Measurements from ENCODE around the gene THOP1. TPM values are rescaled to one million over a fixed set of nuclear protein-coding genes. Genes with fewer than 3 reads are reported as not detected.

THOP1 gene
- total RNA-seq, 2 experiments from 2014 or later = 126 TPM

GRCh38 chr19:2755811-2756210 lies 29.5 kb upstream of the THOP1 start:
- intact Hi-C loops (cut with micrococcal nuclease) = no loop called here
- H3K27ac Mint-ChIP-seq = no peak overlapping the region
- CTCF ChIA-PET = no interaction called here
- no peak for DNase-seq
- H3K9me3 Mint-ChIP-seq = no peaks in the 10 kb centered on the region
- POLR2A ChIA-PET = no interaction called here
- peaks cover 22% of the 10 kb centered on the region for H3K36me3 Mint-ChIP-seq
- H3K27me3 Mint-ChIP-seq = no peaks in the 10 kb centered on the region
- no peak overlapping the region for H3K4me3 Mint-ChIP-seq
- peaks cover 12% of the 10 kb centered on the region for H3K4me1 Mint-ChIP-seq (ENCODE audit: low read depth)

- no peaks in the 10 kb centered on the region for H3K27me3 Mint-ChIP-seq
- no peak overlapping the region for H3K27ac Mint-ChIP-seq
- peaks cover 12% of the 10 kb centered on the region for H3K4me1 Mint-ChIP-seq (ENCODE audit: low read depth)
- intact Hi-C loops (cut with micrococcal nuclease) = no loop called here
- no peak for DNase-seq
- POLR2A ChIA-PET = no interaction called here
- H3K9me3 Mint-ChIP-seq = no peaks in the 10 kb centered on the region
- CTCF ChIA-PET = no interaction called here
- H3K4me3 Mint-ChIP-seq = no peak overlapping the region
- H3K36me3 Mint-ChIP-seq = peaks cover 24% of the 10 kb centered on the region
These were observed 28.8 kb upstream of the THOP1 start for GRCh38 chr19:2756477-2756876.

GRCh38 chr19:2756921-2757881 lies 28.1 kb upstream of the THOP1 start:
- Mint-ChIP-seq H3K27me3 (no peaks in the 10 kb centered on the region), H3K4me3 (no peak overlapping the region), H3K9me3 (no peaks in the 10 kb centered on the region), H3K27ac (no peak overlapping the region), H3K4me1 (ENCODE audit: low read depth) (peaks cover 12% of the 10 kb centered on the region), H3K36me3 (peaks cover 29% of the 10 kb centered on the region)
- DNase-seq = no peak
- intact Hi-C loops (cut with micrococcal nuclease) = no loop called here
- ChIA-PET POLR2A (no interaction called here), CTCF (no interaction called here)

GRCh38 chr19:2758601-2759313 lies 26.5 kb upstream of the THOP1 start:
- ChIA-PET CTCF (interaction anchor here (0.9 to 1.3 kb wide), 3 partner anchors 9 to 24 kb away, joined by 3 to 10 read pairs (median 3); partner anchors contain the start of gene SGTA), POLR2A (no interaction called here)
- Mint-ChIP-seq H3K4me3 (no peak overlapping the region), H3K36me3 (peaks cover 35% of the 10 kb centered on the region), H3K27me3 (no peaks in the 10 kb centered on the region), H3K9me3 (no peaks in the 10 kb centered on the region), H3K4me1 (ENCODE audit: low read depth) (peaks cover 6% of the 10 kb centered on the region), H3K27ac (no peak overlapping the region)
- DNase-seq = no peak
- intact Hi-C loops (cut with micrococcal nuclease) = no loop called here

- ChIA-PET POLR2A (no interaction called here), CTCF (interaction anchor here (0.9 to 1.3 kb wide), 3 partner anchors 10 to 24 kb away, joined by 3 to 10 read pairs (median 3); partner anchors contain the start of gene SGTA)
- H3K27ac Mint-ChIP-seq = no peak overlapping the region
- H3K9me3 Mint-ChIP-seq = no peaks in the 10 kb centered on the region
- H3K4me3 Mint-ChIP-seq = no peak overlapping the region
- H3K27me3 Mint-ChIP-seq = no peaks in the 10 kb centered on the region
- peaks cover 6% of the 10 kb centered on the region for H3K4me1 Mint-ChIP-seq (ENCODE audit: low read depth)
- peak; percentile 31 for DNase-seq
- intact Hi-C loops (cut with micrococcal nuclease) = no loop called here
- H3K36me3 Mint-ChIP-seq = peaks cover 35% of the 10 kb centered on the region
These were observed 25.9 kb upstream of the THOP1 start for GRCh38 chr19:2759362-2759761.

- H3K27ac Mint-ChIP-seq = no peak overlapping the region
- H3K27me3 Mint-ChIP-seq = no peaks in the 10 kb centered on the region
- no peak for DNase-seq
- peaks cover 35% of the 10 kb centered on the region for H3K36me3 Mint-ChIP-seq
- H3K4me3 Mint-ChIP-seq = no peak overlapping the region
- H3K4me1 Mint-ChIP-seq (ENCODE audit: low read depth) = peaks cover 6% of the 10 kb centered on the region
- POLR2A ChIA-PET = no interaction called here
- H3K9me3 Mint-ChIP-seq = no peaks in the 10 kb centered on the region
- CTCF ChIA-PET = interaction anchor here (0.9 to 1.3 kb wide), 3 partner anchors 10 to 23 kb away, joined by 3 to 10 read pairs (median 3); partner anchors contain the start of gene SGTA
- intact Hi-C loops (cut with micrococcal nuclease) = no loop called here
These were observed 25.3 kb upstream of the THOP1 start for GRCh38 chr19:2759965-2760364.

GRCh38 chr19:2761309-2761677 lies 24.0 kb upstream of the THOP1 start:
- no peak overlapping the region for H3K27ac Mint-ChIP-seq
- no peaks in the 10 kb centered on the region for H3K9me3 Mint-ChIP-seq
- H3K27me3 Mint-ChIP-seq = no peaks in the 10 kb centered on the region
- peaks cover 6% of the 10 kb centered on the region for H3K4me1 Mint-ChIP-seq (ENCODE audit: low read depth)
- DNase-seq = no peak
- H3K4me3 Mint-ChIP-seq = no peak overlapping the region
- ChIA-PET CTCF (no interaction called here), POLR2A (no interaction called here)
- peaks cover 32% of the 10 kb centered on the region for H3K36me3 Mint-ChIP-seq
- intact Hi-C loops (cut with micrococcal nuclease) = no loop called here

GRCh38 chr19:2761876-2762782 lies 23.2 kb upstream of the THOP1 start:
- no peak for DNase-seq
- no peak overlapping the region for H3K4me3 Mint-ChIP-seq
- H3K27me3 Mint-ChIP-seq = no peaks in the 10 kb centered on the region
- H3K36me3 Mint-ChIP-seq = peaks cover 30% of the 10 kb centered on the region
- POLR2A ChIA-PET = no interaction called here
- intact Hi-C loops (cut with micrococcal nuclease) = no loop called here
- no peak overlapping the region for H3K27ac Mint-ChIP-seq
- H3K9me3 Mint-ChIP-seq = no peaks in the 10 kb centered on the region
- CTCF ChIA-PET = no interaction called here
- H3K4me1 Mint-ChIP-seq (ENCODE audit: low read depth) = peaks cover 6% of the 10 kb centered on the region

- POLR2A ChIA-PET = no interaction called here
- Mint-ChIP-seq H3K27ac (no peak overlapping the region), H3K27me3 (no peaks in the 10 kb centered on the region), H3K36me3 (peaks cover 29% of the 10 kb centered on the region), H3K9me3 (no peaks in the 10 kb centered on the region), H3K4me1 (ENCODE audit: low read depth) (peaks cover 6% of the 10 kb centered on the region), H3K4me3 (no peak overlapping the region)
- CTCF ChIA-PET = interaction anchor here (1.4 kb wide), 1 partner anchor 14 kb away, joined by 3 read pairs; no protein-coding TSS in a partner anchor
- DNase-seq = no peak
- intact Hi-C loops (cut with micrococcal nuclease) = no loop called here
These were observed 22.4 kb upstream of the THOP1 start for GRCh38 chr19:2762783-2763496.

- no peak overlapping the region for H3K27ac Mint-ChIP-seq
- DNase-seq = no peak
- no peak overlapping the region for H3K4me3 Mint-ChIP-seq
- CTCF ChIA-PET = interaction anchor here (1.4 kb wide), 1 partner anchor 14 kb away, joined by 3 read pairs; no protein-coding TSS in a partner anchor
- no peaks in the 10 kb centered on the region for H3K9me3 Mint-ChIP-seq
- no peaks in the 10 kb centered on the region for H3K27me3 Mint-ChIP-seq
- POLR2A ChIA-PET = no interaction called here
- intact Hi-C loops (cut with micrococcal nuclease) = no loop called here
- peaks cover 6% of the 10 kb centered on the region for H3K4me1 Mint-ChIP-seq (ENCODE audit: low read depth)
- H3K36me3 Mint-ChIP-seq = peaks cover 26% of the 10 kb centered on the region
These were observed 21.6 kb upstream of the THOP1 start for GRCh38 chr19:2763687-2764086.

GRCh38 chr19:2764945-2765344 lies 20.4 kb upstream of the THOP1 start:
- ChIA-PET POLR2A (no interaction called here), CTCF (interaction anchor here (1.1 kb wide), 1 partner anchor 15 kb away, joined by 5 read pairs; no protein-coding TSS in a partner anchor)
- intact Hi-C loops (cut with micrococcal nuclease) = no loop called here
- H3K27me3 Mint-ChIP-seq = no peaks in the 10 kb centered on the region
- peaks cover 1% of the 10 kb centered on the region for H3K4me1 Mint-ChIP-seq (ENCODE audit: low read depth)
- no peak overlapping the region for H3K4me3 Mint-ChIP-seq
- DNase-seq = no peak
- H3K27ac Mint-ChIP-seq = no peak overlapping the region
- H3K36me3 Mint-ChIP-seq = peaks cover 18% of the 10 kb centered on the region
- no peaks in the 10 kb centered on the region for H3K9me3 Mint-ChIP-seq

Measured in activated CD4-positive, alpha-beta memory T cell treated with anti-CD3 and anti-CD28 coated beads for 36 hours (primary cell).